Sigmoid colon (tissue), 7 donors: ENCODE results near the gene EP300. TPM values are rescaled to one million over a fixed set of nuclear protein-coding genes. Genes with fewer than 3 reads are reported as not detected.

Source experiments
- DNase-seq: peaks from one replicate; pipeline ENCODE4 v3.0.0-alpha.2; 2019
- H3K27ac ChIP-seq, 4 donors: fragments of 200-600 bp; sonication (generic); one replicate each; pipeline ENCODE4 v1.5.1; 2016 to 2019; ENCODE audit warnings: mild to moderate bottlenecking in 1 of 4
- H3K27me3 ChIP-seq, 3 donors: fragments of 200-600 bp; sonication (generic); one replicate each; pipeline ENCODE4 v1.5.1; 2019; ENCODE audit warnings: mild to moderate bottlenecking in 1 of 3
- H3K36me3 ChIP-seq, 4 donors: fragments of 200-600 bp; sonication (generic); one replicate each; pipeline ENCODE4 v1.5.1; 2016 to 2019
- H3K4me1 ChIP-seq, 4 donors: fragments of 200-600 bp; sonication (generic); one replicate each; pipeline ENCODE4 v1.5.1; 2017 to 2019
- H3K4me3 ChIP-seq, 4 donors: fragments of 200-600 bp; sonication (generic); one replicate each; pipeline ENCODE4 v1.5.1; 2017 to 2019; ENCODE audit warnings: mild to moderate bottlenecking in 2 of 4, moderate library complexity in 1 of 4
- H3K9me3 ChIP-seq, 4 donors: fragments of 200-600 bp in 3 of 4; sonication (generic) in 3 of 4; one replicate each; pipeline versions ENCODE4 v1.5.1 to v1.6.1; 2013 to 2019
- CTCF ChIP-seq, 4 experiments: fragments of 450-650 bp in 3 of 4; fragments of 200-600 bp in 1 of 4; IDR thresholded peaks; one replicate each; pipeline ENCODE4 v1.5.1; 2016 to 2019; ENCODE audit warnings: antibody characterized with exemption in 4 of 4, mild to moderate bottlenecking in 3 of 4, moderate library complexity in 2 of 4
- EP300 ChIP-seq, 4 donors: sonication (generic); formaldehyde crosslinking; IDR thresholded peaks; one replicate each; pipeline ENCODE4 v1.6.1; 2017; ENCODE audit warnings: antibody characterized with exemption in 4 of 4
- POLR2A ChIP-seq, 2 donors: fragments of 450-650 bp; IDR thresholded peaks; one replicate each; pipeline ENCODE4 v1.6.1; 2016; ENCODE audit warnings: antibody characterized with exemption in 2 of 2, mild to moderate bottlenecking in 2 of 2, moderate library complexity in 2 of 2
- POLR2AphosphoS5 ChIP-seq, 4 donors: sonication (generic); formaldehyde crosslinking; IDR thresholded peaks; one replicate each; pipeline ENCODE4 v1.6.1; 2017; ENCODE audit warnings: antibody characterized with exemption in 4 of 4
- WGBS, 2 donors: extraction: QIAGEN DNeasy Blood & Tissue Kit; methylation state at CpG; one replicate each; pipeline ENCODE4 v1.1.7; 2013; 5-methylcytosine and 5-hydroxymethylcytosine counted together
- intact Hi-C: fragments of 100-400 bp; cut with DNase I; formaldehyde crosslinking; loops from one replicate; pipeline ENCODE4 v1.15.1; 2023
- polyA plus RNA-seq, 3 donors: library from polyadenylated mRNA; stranded (reverse); fragments of 200-250 nt; gene quantifications; one replicate each; pipeline ENCODE4 v1.2.3, GENCODE V29; 2013
- total RNA-seq, 4 donors: library from RNA; depleted of rRNA; stranded (reverse); fragments of >200 nt; gene quantifications; one replicate each; pipeline ENCODE4 v1.1.0, GENCODE V29; 2016
- donor health status: healthy with polysubstance abuse.
- donor health status: Bipolar disorder and iron deficiency.
- donor health status: healthy.

The EP300 gene
- total and polyA plus RNA-seq, 7 donors, result 6.0 to 109 (median 59.6) TPM

DNA sequence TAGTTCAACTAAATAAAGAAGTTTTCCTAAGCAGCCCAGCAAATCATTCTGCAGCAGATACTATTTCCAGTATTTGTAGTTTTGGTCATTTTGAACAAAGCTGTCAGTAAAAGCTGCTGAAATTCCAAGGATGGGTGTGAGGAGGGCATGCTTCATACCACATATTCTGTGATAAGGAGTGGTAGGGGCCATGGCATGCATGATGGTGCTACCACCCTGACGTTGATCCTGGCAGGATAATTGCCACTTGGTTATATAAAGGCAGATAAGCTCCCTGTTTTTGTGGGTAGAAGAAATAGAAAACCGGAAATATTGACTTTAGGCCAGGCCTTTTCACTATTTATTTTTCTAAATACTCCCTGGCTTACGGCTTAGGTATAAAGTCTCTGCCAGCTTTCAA, 79.6 kb downstream of the EP300 start:
- Histone ChIP-seq H3K36me3 (peaks cover 64 to 97% (median 84%) of the 10 kb centered on the region in 4 donors), H3K27ac (no peak overlapping the region), H3K4me3 (no peak overlapping the region), H3K4me1 (no peaks in the 10 kb centered on the region), H3K9me3 (no peaks in the 10 kb centered on the region), H3K27me3 (no peaks in the 10 kb centered on the region)
- no peak for DNase-seq
- intact Hi-C loops, result no loop called here
- no peak for TF ChIP-seq POLR2A (IDR thresholded peaks at IDR 0.05)
- no peak for TF ChIP-seq EP300 (IDR thresholded peaks at IDR 0.05)
- WGBS, 2 donors, result 37 to 78% methylated on average over 3 of the region's 3 CpGs

GRCh38 chr22:41175546-41175945, 83.2 kb downstream of the EP300 start:
- Histone ChIP-seq H3K4me3 (no peak overlapping the region), H3K36me3 (peaks cover 66 to 98% (median 80%) of the 10 kb centered on the region in 4 donors), H3K27me3 (no peaks in the 10 kb centered on the region), H3K9me3 (no peaks in the 10 kb centered on the region), H3K4me1 (no peaks in the 10 kb centered on the region), H3K27ac (no peak overlapping the region)
- intact Hi-C loops, result no loop called here
- WGBS, 2 donors, result 53 to 94% methylated on average over 2 of the region's 2 CpGs
- TF ChIP-seq EP300 (IDR thresholded peaks at IDR 0.05) (no peak), CTCF (IDR thresholded peaks at IDR 0.05) (no peak), POLR2AphosphoS5 (IDR thresholded peaks at IDR 0.05) (no peak), POLR2A (IDR thresholded peaks at IDR 0.05) (no peak)
- no peak for DNase-seq

DNA sequence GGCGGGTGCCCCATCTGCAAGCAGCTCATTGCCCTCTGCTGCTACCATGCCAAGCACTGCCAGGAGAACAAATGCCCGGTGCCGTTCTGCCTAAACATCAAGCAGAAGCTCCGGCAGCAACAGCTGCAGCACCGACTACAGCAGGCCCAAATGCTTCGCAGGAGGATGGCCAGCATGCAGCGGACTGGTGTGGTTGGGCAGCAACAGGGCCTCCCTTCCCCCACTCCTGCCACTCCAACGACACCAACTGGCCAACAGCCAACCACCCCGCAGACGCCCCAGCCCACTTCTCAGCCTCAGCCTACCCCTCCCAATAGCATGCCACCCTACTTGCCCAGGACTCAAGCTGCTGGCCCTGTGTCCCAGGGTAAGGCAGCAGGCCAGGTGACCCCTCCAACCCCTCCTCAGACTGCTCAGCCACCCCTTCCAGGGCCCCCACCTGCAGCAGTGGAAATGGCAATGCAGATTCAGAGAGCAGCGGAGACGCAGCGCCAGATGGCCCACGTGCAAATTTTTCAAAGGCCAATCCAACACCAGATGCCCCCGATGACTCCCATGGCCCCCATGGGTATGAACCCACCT, 84.7 kb downstream of the EP300 start:
- intact Hi-C loops, result no loop called here
- peaks cover 0 to 8% (median 4%) of the 10 kb centered on the region in 4 donors for H3K4me1 ChIP-seq
- H3K4me3 ChIP-seq, result no peak overlapping the region
- peaks cover 62 to 89% (median 67%) of the 10 kb centered on the region in 4 donors for H3K36me3 ChIP-seq
- no peak for DNase-seq
- WGBS, 2 donors, result 93 to 94% methylated on average over 15 of the region's 15 CpGs
- H3K27ac ChIP-seq, result no peak overlapping the region
- no peaks in the 10 kb centered on the region for H3K9me3 ChIP-seq
- TF ChIP-seq POLR2A (IDR thresholded peaks at IDR 0.05), result no peak
- no peak for TF ChIP-seq POLR2AphosphoS5 (IDR thresholded peaks at IDR 0.05)
- TF ChIP-seq CTCF (IDR thresholded peaks at IDR 0.05), result no peak
- TF ChIP-seq EP300 (IDR thresholded peaks at IDR 0.05), result no peak
- H3K27me3 ChIP-seq, result no peaks in the 10 kb centered on the region

GRCh38 chr22:41177622-41178424, 85.4 kb downstream of the EP300 start:
- TF ChIP-seq CTCF (IDR thresholded peaks at IDR 0.05), result no peak
- Histone ChIP-seq H3K4me1 (peaks cover 0 to 9% (median 4%) of the 10 kb centered on the region in 4 donors), H3K27ac (no peak overlapping the region), H3K9me3 (no peaks in the 10 kb centered on the region), H3K36me3 (peaks cover 55 to 82% (median 60%) of the 10 kb centered on the region in 4 donors), H3K27me3 (no peaks in the 10 kb centered on the region), H3K4me3 (no peak overlapping the region)
- 94 to 95% methylated on average over 9 of the region's 9 CpGs for WGBS, 2 donors
- DNase-seq, result no peak
- intact Hi-C loops, result no loop called here

DNA sequence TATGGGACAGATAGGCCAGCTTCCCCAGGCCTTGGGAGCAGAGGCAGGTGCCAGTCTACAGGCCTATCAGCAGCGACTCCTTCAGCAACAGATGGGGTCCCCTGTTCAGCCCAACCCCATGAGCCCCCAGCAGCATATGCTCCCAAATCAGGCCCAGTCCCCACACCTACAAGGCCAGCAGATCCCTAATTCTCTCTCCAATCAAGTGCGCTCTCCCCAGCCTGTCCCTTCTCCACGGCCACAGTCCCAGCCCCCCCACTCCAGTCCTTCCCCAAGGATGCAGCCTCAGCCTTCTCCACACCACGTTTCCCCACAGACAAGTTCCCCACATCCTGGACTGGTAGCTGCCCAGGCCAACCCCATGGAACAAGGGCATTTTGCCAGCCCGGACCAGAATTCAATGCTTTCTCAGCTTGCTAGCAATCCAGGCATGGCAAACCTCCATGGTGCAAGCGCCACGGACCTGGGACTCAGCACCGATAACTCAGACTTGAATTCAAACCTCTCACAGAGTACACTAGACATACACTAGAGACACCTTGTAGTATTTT, 86.1 kb downstream of the EP300 start:
- WGBS, 2 donors, result 81 to 86% methylated on average over 8 of the region's 8 CpGs
- no peak for TF ChIP-seq EP300 (IDR thresholded peaks at IDR 0.05)
- TF ChIP-seq POLR2A (IDR thresholded peaks at IDR 0.05), result no peak
- no peak for TF ChIP-seq CTCF (IDR thresholded peaks at IDR 0.05)
- TF ChIP-seq POLR2AphosphoS5 (IDR thresholded peaks at IDR 0.05), result peak in 1 of 4 donors; percentile 26
- no peak overlapping the region for H3K4me3 ChIP-seq
- peaks cover 0 to 9% (median 4%) of the 10 kb centered on the region in 4 donors for H3K4me1 ChIP-seq
- DNase-seq, result peak; percentile 71
- H3K36me3 ChIP-seq, result peaks cover 48 to 75% (median 54%) of the 10 kb centered on the region in 4 donors
- no peaks in the 10 kb centered on the region for H3K27me3 ChIP-seq
- no peaks in the 10 kb centered on the region for H3K9me3 ChIP-seq
- no peak overlapping the region for H3K27ac ChIP-seq
- intact Hi-C loops, result no loop called here
